OCI-LY7 (cell line): ENCODE results near the gene BAZ1A. TPM values are rescaled to one million over a fixed set of nuclear protein-coding genes. Genes with fewer than 3 reads are reported as not detected.
A peak's percentile ranks its signal among the peaks of the same experiment; 100 is the strongest.

Experiments
- BruUV-seq: library from RNA; stranded (reverse); fragments of 400-500 nt; replicated peaks from 2 replicates; lab custom pipeline; 2021; lab: Mats Ljungman, UMichigan
- CTCF ChIA-PET: fragments of 300-600 bp; sonication (Branson Sonifier 250); formaldehyde crosslinking; loops from one replicate; lab custom pipeline; 2022; ENCODE audit warnings: antibody characterized with exemption; ENCODE audit not compliant: unreplicated experiment; lab: Charles Lee
- POLR2A ChIA-PET: fragments of 300-600 bp; sonication (Branson Sonifier 250); formaldehyde crosslinking; loops from one replicate; lab custom pipeline; 2022; ENCODE audit warnings: antibody characterized with exemption; lab: Charles Lee
- DNase-seq: peaks from one replicate; pipeline ENCODE4 v3.0.0-alpha.2; 2015; ENCODE audit warnings: low spot score
- H2AFZ ChIP-seq: fragments of 200-600 bp; sonication (generic), shearing (Covaris generic); 2 replicates; pipeline ENCODE4 v1.6.1; 2014; ENCODE audit warnings: mild to moderate bottlenecking, antibody characterized with exemption, low read length, moderate library complexity
- H3K27ac ChIP-seq: fragments of 200-600 bp; sonication (generic); 2 replicates; pipeline ENCODE4 v1.5.1; 2014; ENCODE audit warnings: mixed run types, low read depth, mild to moderate bottlenecking, moderate library complexity, low read length, inconsistent platforms; ENCODE audit not compliant: poor library complexity, severe bottlenecking
- H3K36me3 ChIP-seq: fragments of 200-600 bp; sonication (generic); 2 replicates; pipeline ENCODE4 v1.6.1; 2014; ENCODE audit warnings: mild to moderate bottlenecking, antibody characterized with exemption, low read length, moderate library complexity, mixed read lengths; ENCODE audit not compliant: insufficient read depth
- H3K4me1 ChIP-seq: fragments of 200-600 bp; sonication (generic); 2 replicates; pipeline ENCODE4 v1.5.1; 2014; ENCODE audit warnings: mild to moderate bottlenecking, low read length; ENCODE audit not compliant: insufficient read depth, poor library complexity, severe bottlenecking
- H3K4me2 ChIP-seq: fragments of 200-600 bp; sonication (generic); 2 replicates; pipeline ENCODE4 v1.6.1; 2014; ENCODE audit warnings: mild to moderate bottlenecking, low read length
- H3K4me3 ChIP-seq: fragments of 200-600 bp; sonication (generic); 2 replicates; pipeline ENCODE4 v1.5.1; 2014; ENCODE audit warnings: mild to moderate bottlenecking, low read depth, low read length; ENCODE audit not compliant: poor library complexity, severe bottlenecking
- H3K79me2 ChIP-seq: fragments of 200-600 bp; sonication (generic); 2 replicates; pipeline ENCODE4 v1.6.1; 2016; ENCODE audit warnings: low read depth, mild to moderate bottlenecking, low read length, moderate library complexity, mixed read lengths; ENCODE audit not compliant: insufficient read depth
- H3K9me2 ChIP-seq: fragments of 200-600 bp; sonication (generic); 2 replicates; pipeline ENCODE4 v1.6.1; 2016; ENCODE audit warnings: mild to moderate bottlenecking, low read length, mixed read lengths; ENCODE audit not compliant: insufficient read depth
- H3K9me3 ChIP-seq: fragments of 200-600 bp; sonication (generic); 2 replicates; pipeline ENCODE4 v1.6.1; 2014; ENCODE audit warnings: mild to moderate bottlenecking, mixed run types, low read length, mixed read lengths
- H4K20me1 ChIP-seq: fragments of 200-600 bp; sonication (generic); 2 replicates; pipeline ENCODE4 v1.6.1; 2014; ENCODE audit warnings: mild to moderate bottlenecking, antibody characterized with exemption, low read length, moderate library complexity, mixed read lengths; ENCODE audit not compliant: insufficient read depth
- CTCF ChIP-seq: fragments of 200-600 bp; sonication (generic); conservative IDR thresholded peaks from 2 replicates; pipeline ENCODE4 v1.5.1; 2014; ENCODE audit warnings: mild to moderate bottlenecking, antibody characterized with exemption, low read length, moderate library complexity, mixed read lengths
- EZH2phosphoT487 ChIP-seq: fragments of 200-600 bp; sonication (generic); IDR thresholded peaks from 2 replicates; pipeline ENCODE4 v1.6.1; 2018; ENCODE audit warnings: low read depth, borderline replicate concordance, mild to moderate bottlenecking, mixed run types, antibody characterized with exemption, low read length, moderate library complexity, mixed read lengths
- intact Hi-C: fragments of 100-400 bp; cut with micrococcal nuclease; formaldehyde crosslinking; loops from one replicate; pipeline ENCODE4 v1.10.0; 2022; ENCODE audit not compliant: unreplicated experiment
- total RNA-seq, 2 experiments: library from RNA; depleted of rRNA in 1 of 2; stranded (reverse); fragments of >200 nt in 1 of 2; shearing (Covaris generic) in 1 of 2; gene quantifications; 2 replicates each; pipeline ENCODE4 v1.2.3, GENCODE V29; 2014 to 2022

BAZ1A gene
- total RNA-seq, 2 experiments from 2014 or later: 42.2 to 58.6 TPM

- no peak overlapping the region for H2AFZ ChIP-seq
- H3K9me2 ChIP-seq: no peaks in the 10 kb centered on the region
- peak overlapping the region; percentile 92 for H3K4me3 ChIP-seq
- intact Hi-C loops: loop anchor here (5.0 kb wide), 4 partner anchors 160 to 580 kb away; partner anchors contain the start of genes PPP2R3C, PRORP, PSMA6 and SRP54
- peaks cover 54% of the 10 kb centered on the region for H3K4me1 ChIP-seq
- ChIA-PET POLR2A (interaction anchor here (0.6 to 2.6 kb wide), 11 partner anchors 11 to 610 kb away, joined by 3 to 17 read pairs (median 3); partner anchors contain the start of genes FAM177A1, PPP2R3C and PRORP), CTCF (no interaction called here)
- H3K4me2 ChIP-seq: peak overlapping the region; percentile 94
- peak overlapping the region; percentile 87 for H3K27ac ChIP-seq
- H4K20me1 ChIP-seq: no peaks in the 10 kb centered on the region
- no peak for DNase-seq
- TF ChIP-seq CTCF: no peak
- no peak for TF ChIP-seq EZH2phosphoT487
- no peaks in the 10 kb centered on the region for H3K9me3 ChIP-seq
- BruUV-seq: no TSS peak
- H3K79me2 ChIP-seq: peaks cover 50% of the 10 kb centered on the region
- H3K36me3 ChIP-seq: peaks cover 44% of the 10 kb centered on the region
These were observed 163.1 kb downstream of the BAZ1A start for GRCh38 chr14:34711796-34712712.

- no peaks in the 10 kb centered on the region for H3K9me2 ChIP-seq
- ChIA-PET CTCF (no interaction called here), POLR2A (interaction anchor here (0.5 to 2.6 kb wide), 11 partner anchors 9 to 522 kb away, joined by 3 to 17 read pairs (median 3); no protein-coding TSS in a partner anchor)
- no peaks in the 10 kb centered on the region for H3K9me3 ChIP-seq
- intact Hi-C loops: loop anchor here (5.0 kb wide), 4 partner anchors 161 to 581 kb away; partner anchors contain the start of genes PPP2R3C, PRORP, PSMA6 and SRP54
- peaks cover 52% of the 10 kb centered on the region for H3K4me1 ChIP-seq
- peak overlapping the region; percentile 92 for H3K4me3 ChIP-seq
- H2AFZ ChIP-seq: peak overlapping the region; percentile 15; the same call in 1 of the 2 replicates
- peak overlapping the region; percentile 87 for H3K27ac ChIP-seq
- H3K4me2 ChIP-seq: peak overlapping the region; percentile 94
- TF ChIP-seq CTCF (no peak), EZH2phosphoT487 (no peak)
- peaks cover 50% of the 10 kb centered on the region for H3K79me2 ChIP-seq
- H3K36me3 ChIP-seq: peaks cover 44% of the 10 kb centered on the region
- peak; percentile 83 for DNase-seq
- BruUV-seq: no TSS peak
- no peaks in the 10 kb centered on the region for H4K20me1 ChIP-seq
These were observed 164.0 kb downstream of the BAZ1A start for GRCh38 chr14:34711169-34711568.
